Measurements from ENCODE around the gene TMEM252. TPM values are rescaled to one million over a fixed set of nuclear protein-coding genes. Genes with fewer than 3 reads are reported as not detected.
A peak's percentile ranks its signal among the peaks of the same experiment; 100 is the strongest.

The TMEM252 gene
- not detected for total RNA-seq
- polyA plus RNA-seq = not detected
- long read RNA-seq, donor 1 = 0 reads
- long read RNA-seq, donor 2 = 0 reads
- long read RNA-seq, donor 3 = 0 reads
- long read RNA-seq, donor 4 = 0 reads
- long read RNA-seq, donor 5 = 0 reads
- long read RNA-seq, donor 6 = 0 reads
- long read RNA-seq, donor 7 = 0 reads
- long read RNA-seq, donor 8 = 0 reads
- long read RNA-seq, donor 9 = 0 reads
- long read RNA-seq, donor 10 = 0 reads

- Histone ChIP-seq H3K27me3 (no peaks in the 10 kb centered on the region), H3K27ac (peak within 1 kb of the TSS in 3 of 5 donors; percentile 30 to 53 (median 41)), H3K4me3 (no peak within 1 kb of the TSS), H3K4me1 (peaks cover 11 to 30% (median 19%) of the 10 kb centered on the region in 4 donors), H3K36me3 (no peaks in the 10 kb centered on the region), H3K9me3 (no peaks in the 10 kb centered on the region)
- intact Hi-C loops (cut with DNase I; ENCODE audit: low total_unique reads) = no loop called here
- TF ChIP-seq POLR2AphosphoS5 (IDR thresholded peaks at IDR 0.05) = no peak
- TF ChIP-seq CTCF (IDR thresholded peaks at IDR 0.05) = no peak
- no peak for TF ChIP-seq POLR2A (IDR thresholded peaks at IDR 0.05)
- TF ChIP-seq EP300 (IDR thresholded peaks at IDR 0.05) = no peak
- peak in 1 of 2 donors; percentile 35 for DNase-seq
- WGBS, 5 donors = 20 to 26% (median 24%) methylated on average over 8 of the region's 8 CpGs
These were observed at the start of gene TMEM252 for GRCh38 chr9:68540712-68541535. Gene TMEM252 (minus strand): TSS chr9:68540883. CDS start chr9:68540814, 69 bp downstream.

- no peak for TF ChIP-seq POLR2A (IDR thresholded peaks at IDR 0.05)
- TF ChIP-seq POLR2AphosphoS5 (IDR thresholded peaks at IDR 0.05) = no peak
- no peak for TF ChIP-seq EP300 (IDR thresholded peaks at IDR 0.05)
- no peak for TF ChIP-seq CTCF (IDR thresholded peaks at IDR 0.05)
- Histone ChIP-seq H3K4me1 (peaks cover 0 to 6% (median 0%) of the 10 kb centered on the region in 4 donors), H3K36me3 (no peaks in the 10 kb centered on the region), H3K27ac (no peak overlapping the region), H3K9me3 (peaks cover 0 to 9% (median 6%) of the 10 kb centered on the region in 4 donors), H3K4me3 (no peak overlapping the region), H3K27me3 (no peaks in the 10 kb centered on the region)
- no peak for DNase-seq
- intact Hi-C loops (cut with DNase I; ENCODE audit: low total_unique reads) = loop anchor here (10.0 kb wide), 1 partner anchor 410 kb away; no protein-coding TSS in a partner anchor
- WGBS, 5 donors = 65 to 77% (median 70%) methylated on average over 19 of the region's 19 CpGs
These were observed 44.5 kb upstream of the TMEM252 start for GRCh38 chr9:68585034-68585761.

- Histone ChIP-seq H3K4me1 (peaks cover 0 to 6% (median 0%) of the 10 kb centered on the region in 4 donors), H3K27ac (no peak overlapping the region), H3K36me3 (no peaks in the 10 kb centered on the region), H3K4me3 (peak overlapping the region in 1 of 4 donors; percentile 10), H3K9me3 (peaks cover 0 to 9% (median 6%) of the 10 kb centered on the region in 4 donors), H3K27me3 (no peaks in the 10 kb centered on the region)
- TF ChIP-seq EP300 (IDR thresholded peaks at IDR 0.05) (no peak), POLR2AphosphoS5 (IDR thresholded peaks at IDR 0.05) (peak in 2 of 3 donors; percentile 14 to 76), CTCF (IDR thresholded peaks at IDR 0.05) (peak in 6 of 7 experiments; percentile 36 to 99 (median 96)), POLR2A (IDR thresholded peaks at IDR 0.05) (no peak)
- intact Hi-C loops (cut with DNase I; ENCODE audit: low total_unique reads) = loop anchor here (10.0 kb wide), 1 partner anchor 410 kb away; no protein-coding TSS in a partner anchor
- DNase-seq = peak; percentile 89 to 95
- 21 to 26% (median 25%) methylated on average over 16 of the region's 16 CpGs for WGBS, 5 donors
These were observed 43.7 kb upstream of the TMEM252 start for GRCh38 chr9:68584189-68585033.
